Activated effector memory CD4-positive, alpha-beta T cell treated with Interleukin-2 at 50 U/mL for 16 hours (primary cell): Measurements from ENCODE around the gene TPSB2.
"Not testable (repeated sequence)": the region's sequence is repeated elsewhere in the genome, so short reads cannot be mapped to it uniquely, and the experiment has no call there.

Experiments used
- DNase-seq: peaks from one replicate; pipeline ENCODE4 v3.0.0-alpha.2; 2020

Gene TPSB2

GRCh38 chr16:1261131-1261892 is 31.3 kb upstream of the TPSB2 start:
- no peak for DNase-seq

DNA sequence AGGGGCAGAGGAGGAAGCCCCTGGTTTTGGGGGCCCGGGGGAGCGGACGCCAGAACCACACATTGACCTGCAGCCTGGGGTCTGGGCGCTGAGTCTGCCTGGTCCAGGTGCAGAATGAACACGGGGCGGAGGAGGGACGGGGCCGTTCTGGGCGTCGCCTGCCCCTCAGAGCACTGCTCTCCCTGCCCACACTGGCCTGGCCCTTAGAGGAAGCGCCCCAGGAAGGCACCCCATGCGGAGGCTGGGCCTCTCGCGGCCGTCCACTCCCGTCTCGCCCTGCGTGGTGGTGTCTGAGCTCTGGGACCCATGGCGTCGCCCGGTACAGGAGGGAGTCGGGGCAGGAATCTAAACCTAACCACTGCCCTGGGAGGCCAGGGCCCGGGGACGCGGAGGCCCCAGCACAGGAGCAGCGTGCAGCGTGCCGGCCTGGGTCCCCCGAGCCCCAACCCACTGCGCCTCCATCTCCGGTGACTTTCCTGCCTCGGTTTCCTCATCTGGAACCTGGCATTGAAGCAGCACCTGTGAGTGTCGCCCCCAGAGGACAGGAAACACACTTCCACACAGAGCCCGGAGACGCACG is 30.2 kb upstream of the TPSB2 start:
- no peak for DNase-seq

- DNase-seq: no peak
Observed at GRCh38 chr16:1259760-1260068, 29.7 kb upstream of the TPSB2 start.

- DNase-seq: no peak
Observed at GRCh38 chr16:1258906-1259759, 29.1 kb upstream of the TPSB2 start.

DNA sequence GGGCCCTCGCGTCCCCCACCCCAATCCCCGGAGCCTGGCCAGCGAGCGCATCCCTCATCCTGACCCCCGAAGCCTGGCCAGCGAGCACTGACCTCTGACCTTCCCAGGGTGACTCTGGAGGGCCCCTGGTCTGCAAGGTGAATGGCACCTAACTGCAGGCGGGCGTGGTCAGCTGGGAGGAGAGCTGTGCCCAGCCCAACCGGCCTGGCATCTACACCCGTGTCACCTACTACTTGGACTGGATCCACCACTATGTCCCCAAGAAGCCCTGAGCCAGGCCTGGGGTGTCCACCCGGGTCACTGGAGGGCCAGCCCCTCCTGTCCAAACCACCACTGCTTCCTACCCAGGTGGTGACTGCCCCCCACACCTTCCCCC is 28.2 kb upstream of the TPSB2 start:
- DNase-seq: no peak

- DNase-seq: no peak
Observed at GRCh38 chr16:1257561-1258224, 27.7 kb upstream of the TPSB2 start.

- no peak for DNase-seq
Observed at GRCh38 chr16:1256874-1257322, 26.9 kb upstream of the TPSB2 start.

DNA sequence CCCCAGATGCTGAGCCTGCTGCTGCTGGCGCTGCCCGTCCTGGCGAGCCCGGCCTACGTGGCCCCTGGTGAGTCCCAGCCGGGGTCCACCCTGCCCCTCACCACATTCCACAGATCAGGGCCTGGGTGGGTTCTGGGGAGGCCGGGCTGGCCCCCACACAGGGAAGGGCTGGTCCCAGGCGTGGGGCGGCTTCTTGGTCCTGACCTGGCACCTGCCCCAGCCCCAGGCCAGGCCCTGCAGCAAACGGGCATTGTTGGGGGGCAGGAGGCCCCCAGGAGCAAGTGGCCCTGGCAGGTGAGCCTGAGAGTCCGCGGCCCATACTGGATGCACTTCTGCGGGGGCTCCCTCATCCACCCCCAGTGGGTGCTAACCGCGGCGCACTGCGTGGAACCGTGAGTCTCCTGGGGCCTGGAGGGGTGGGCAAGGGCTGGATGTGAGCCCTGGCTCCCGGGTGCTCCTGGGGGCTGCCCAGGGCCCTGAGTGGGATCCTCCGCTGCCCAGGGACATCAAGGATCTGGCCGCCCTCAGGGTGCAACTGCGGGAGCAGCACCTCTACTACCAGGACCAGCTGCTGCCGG is 26.4 kb upstream of the TPSB2 start:
- not testable (repeated sequence) for DNase-seq

- not testable (repeated sequence) for DNase-seq
Observed at GRCh38 chr16:1255276-1256122, 25.5 kb upstream of the TPSB2 start, which contains the start of gene TPSD1. TSS of gene TPSD1 (plus strand) at chr16:1256069. CDS start at chr16:1256281, 212 bp downstream.

GRCh38 chr16:1254821-1255220 is 24.8 kb upstream of the TPSB2 start:
- not testable (repeated sequence) for DNase-seq

GRCh38 chr16:1253701-1254364 is 23.8 kb upstream of the TPSB2 start:
- not testable (repeated sequence) for DNase-seq

GRCh38 chr16:1249031-1249755 is 19.2 kb upstream of the TPSB2 start:
- DNase-seq: not testable (repeated sequence)

GRCh38 chr16:1247903-1248537 is 18.0 kb upstream of the TPSB2 start:
- not testable (repeated sequence) for DNase-seq

GRCh38 chr16:1245452-1246020 is 15.6 kb upstream of the TPSB2 start:
- no peak for DNase-seq

GRCh38 chr16:1244881-1245280 is 14.9 kb upstream of the TPSB2 start:
- no peak for DNase-seq

DNA sequence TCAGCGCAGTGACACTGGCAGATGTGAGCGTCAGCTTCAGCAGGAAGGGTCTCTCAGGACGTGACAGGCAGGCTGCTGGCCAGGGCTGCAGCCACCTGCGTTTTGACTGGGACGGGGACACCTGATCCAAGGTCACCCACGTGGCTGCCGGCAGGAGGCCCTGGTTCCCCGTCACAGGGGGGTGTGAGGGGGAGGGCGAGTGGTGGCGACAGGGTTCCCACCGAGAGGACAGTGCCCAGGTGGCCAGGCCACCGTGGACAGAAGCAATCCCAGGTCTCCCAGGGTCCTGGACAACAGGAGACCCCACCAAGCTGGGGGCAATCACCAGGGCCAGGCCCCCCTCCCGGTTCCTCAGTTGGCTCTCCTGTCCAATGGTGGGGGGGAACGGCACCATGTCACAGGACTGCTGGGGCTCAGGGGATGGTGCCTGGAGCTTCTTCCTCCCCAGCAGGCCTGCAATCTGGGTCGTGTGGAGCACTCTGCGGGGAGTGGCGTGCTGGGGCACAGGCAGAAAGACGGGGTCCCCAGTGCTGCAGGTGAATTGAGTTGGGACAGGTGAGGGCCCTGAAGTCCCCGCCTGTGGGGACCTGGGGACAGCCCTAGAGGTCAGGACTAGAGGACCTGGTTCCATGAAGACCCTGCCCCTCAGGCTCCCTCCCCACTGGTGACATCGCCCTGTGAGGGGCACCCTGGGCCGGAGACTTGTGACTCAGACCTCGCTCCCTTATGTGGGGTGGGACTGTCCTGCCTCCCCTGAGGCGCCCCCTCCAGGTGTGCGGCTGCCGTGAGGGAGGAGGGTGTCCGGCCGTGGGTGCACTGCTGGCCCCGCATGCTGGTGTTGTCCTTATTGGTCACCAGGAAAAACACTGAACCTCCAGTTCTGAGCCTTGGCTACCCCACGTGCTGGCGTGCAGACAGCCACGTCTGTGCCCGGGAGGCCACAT is 14.2 kb upstream of the TPSB2 start:
- not testable (repeated sequence) for DNase-seq

DNA sequence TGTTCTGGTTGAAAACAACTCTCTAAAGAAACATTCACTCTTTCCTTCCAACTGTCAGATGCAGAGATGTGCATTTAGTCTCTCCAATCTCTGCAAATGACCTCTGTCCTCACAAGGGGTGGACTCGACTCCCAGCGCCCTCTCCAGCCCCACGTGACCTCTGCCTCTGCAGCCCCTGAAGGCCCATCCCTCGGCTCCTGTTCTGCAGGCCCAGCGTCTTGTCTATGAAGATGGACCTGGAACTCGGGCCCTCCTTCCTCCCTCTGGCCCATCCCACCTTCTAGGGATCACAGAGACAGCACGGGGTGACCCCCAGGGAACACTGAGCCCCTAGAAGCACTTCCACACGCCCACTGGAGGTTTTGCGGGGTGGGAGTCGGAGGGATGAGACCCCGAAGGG is 13.4 kb upstream of the TPSB2 start:
- DNase-seq: not testable (repeated sequence)

GRCh38 chr16:1241081-1241480 is 11.1 kb upstream of the TPSB2 start:
- not testable (repeated sequence) for DNase-seq
